CD14-positive monocyte (primary cell): Measurements from ENCODE around the gene KMT2B. TPM values are rescaled to one million over a fixed set of nuclear protein-coding genes. Genes with fewer than 3 reads are reported as not detected.

Experiments
- DNase-seq, 3 donors: peaks; one replicate each; pipeline ENCODE4 v3.0.0-alpha.2; 2011 to 2022
- H2AFZ ChIP-seq: 2 replicates; pipeline ENCODE4 v1.6.0; 2012; ENCODE audit warnings: mild to moderate bottlenecking, low read depth, low read length, inconsistent platforms; ENCODE audit not compliant: insufficient read depth, poor library complexity, severe bottlenecking
- H3K27ac ChIP-seq, 2 donors: 1 replicate in 1 of 2; 2 replicates in 1 of 2; pipeline ENCODE4 v1.5.1; 2012 to 2013; ENCODE audit warnings: low read length in 2 of 2, control low read depth in 1 of 2, inconsistent platforms in 1 of 2, low read depth in 1 of 2, mild to moderate bottlenecking in 1 of 2
- H3K27me3 ChIP-seq, 2 donors: one replicate each; pipeline versions ENCODE4 v1.6.0 to v1.6.1; 2011 to 2013; ENCODE audit warnings: low read length in 2 of 2; ENCODE audit not compliant: control insufficient read depth in 2 of 2, insufficient read depth in 2 of 2
- H3K36me3 ChIP-seq, 2 donors: replicated peaks in 1 of 2; 1 replicate in 1 of 2; 2 replicates in 1 of 2; pipeline versions ENCODE4 v1.5.1 to v1.6.1; 2012 to 2013; ENCODE audit warnings: low read length in 2 of 2, control low read depth in 1 of 2, inconsistent platforms in 1 of 2, mild to moderate bottlenecking in 1 of 2; ENCODE audit not compliant: insufficient read depth in 2 of 2, control insufficient read depth in 1 of 2
- H3K4me1 ChIP-seq, 2 donors: 1 replicate in 1 of 2; 2 replicates in 1 of 2; pipeline versions ENCODE4 v1.5.1 to v1.6.1; 2012 to 2013; ENCODE audit warnings: low read length in 2 of 2, control low read depth in 1 of 2, inconsistent platforms in 1 of 2, mild to moderate bottlenecking in 1 of 2, moderate library complexity in 1 of 2; ENCODE audit not compliant: insufficient read depth in 2 of 2, control insufficient read depth in 1 of 2
- H3K4me2 ChIP-seq: replicated peaks from 2 replicates; pipeline ENCODE3; 2012; ENCODE audit warnings: low read length, moderate library complexity, mild to moderate bottlenecking; ENCODE audit not compliant: poor library complexity, severe bottlenecking; ENCODE audit errors: extremely low read depth
- H3K4me3 ChIP-seq, 3 experiments: fragments of 200-600 bp in 1 of 3; sonication (generic) in 1 of 3; replicated peaks in 1 of 3; 1 replicate in 2 of 3; 2 replicates in 1 of 3; pipeline ENCODE4 v1.5.1; 2011 to 2013; ENCODE audit warnings: low read length in 3 of 3, mild to moderate bottlenecking in 3 of 3, control low read depth in 2 of 3, low read depth in 2 of 3, inconsistent platforms in 1 of 3, moderate library complexity in 1 of 3
- H3K79me2 ChIP-seq: 2 replicates; pipeline ENCODE4 v1.6.0; 2012; ENCODE audit warnings: mild to moderate bottlenecking, control low read depth, inconsistent platforms, low read length, moderate library complexity; ENCODE audit not compliant: insufficient read depth
- H3K9ac ChIP-seq: 2 replicates; pipeline ENCODE4 v1.6.0; 2017; ENCODE audit warnings: low read length, mild to moderate bottlenecking; ENCODE audit not compliant: insufficient read depth, poor library complexity, severe bottlenecking
- H3K9me3 ChIP-seq, 2 donors: replicated peaks in 1 of 2; 1 replicate in 1 of 2; 2 replicates in 1 of 2; pipeline versions ENCODE4 v1.5.1 to v1.6.1; 2012 to 2013; ENCODE audit warnings: low read length in 2 of 2, control low read depth in 1 of 2; ENCODE audit not compliant: control insufficient read depth in 1 of 2, insufficient read depth in 1 of 2
- H4K20me1 ChIP-seq: 2 replicates; pipeline ENCODE4 v1.6.0; 2012; ENCODE audit warnings: mild to moderate bottlenecking, low read length, control low read depth, moderate library complexity; ENCODE audit not compliant: insufficient read depth
- H3K27ac Mint-ChIP-seq, 7 donors: one replicate each; pipeline ENCODE4 v1.8.0; 2020; ENCODE audit warnings: mild to moderate bottlenecking in 7 of 7, mixed read lengths in 7 of 7, moderate library complexity in 6 of 7, inconsistent platforms in 2 of 7
- H3K27me3 Mint-ChIP-seq, 3 donors: one replicate each; pipeline ENCODE4 v1.8.0; 2021 to 2022; ENCODE audit warnings: low read depth in 3 of 3, mild to moderate bottlenecking in 3 of 3, mixed read lengths in 3 of 3, moderate library complexity in 3 of 3, inconsistent platforms in 1 of 3
- H3K36me3 Mint-ChIP-seq, 2 donors: one replicate each; pipeline ENCODE4 v1.8.0; 2020; ENCODE audit warnings: mixed read lengths in 2 of 2, inconsistent platforms in 1 of 2, mild to moderate bottlenecking in 1 of 2
- H3K4me1 Mint-ChIP-seq: one replicate; pipeline ENCODE4 v1.8.0; 2020; ENCODE audit warnings: mild to moderate bottlenecking, mixed read lengths
- H3K4me3 Mint-ChIP-seq, 2 donors: one replicate each; pipeline ENCODE4 v1.8.0; 2020; ENCODE audit warnings: mild to moderate bottlenecking in 2 of 2, mixed read lengths in 2 of 2, moderate library complexity in 1 of 2
- H3K9me3 Mint-ChIP-seq, 7 donors: one replicate each; pipeline ENCODE4 v1.8.0; 2020 to 2022; ENCODE audit warnings: mixed read lengths in 7 of 7, mild to moderate bottlenecking in 6 of 7, moderate library complexity in 6 of 7, inconsistent platforms in 2 of 7
- WGBS: methylation state at CpG from one replicate; pipeline ENCODE4 v1.1.5; 2013; ENCODE audit warnings: missing lambda C conversion rate; ENCODE audit not compliant: insufficient coverage; 5-methylcytosine and 5-hydroxymethylcytosine counted together
- intact Hi-C, 2 donors: fragments of 100-400 bp; cut with micrococcal nuclease; formaldehyde crosslinking; loops; one replicate each; pipeline versions ENCODE4 v1.15.0 to v1.15.1; 2023
- polyA plus RNA-seq, 3 donors: library from polyadenylated mRNA; depleted of rRNA in 1 of 3; unstranded in 2 of 3; stranded (reverse) in 1 of 3; fragments of 300-500 nt in 2 of 3; fragments of >200 nt in 1 of 3; fragmentation: Illumina TruSeq in 2 of 3; gene quantifications; 1 replicate in 2 of 3; 2 replicates in 1 of 3; pipeline ENCODE4 v1.2.3, GENCODE V29; 2012 to 2021
- TF ChIP-seq, protein P1 (sequence below): fragments of 200-600 bp; IDR thresholded peaks from one replicate; pipeline ENCODE4 v1.8.0; 2022; ENCODE audit warnings: antibody characterized with exemption, mild to moderate bottlenecking

Gene KMT2B
- polyA plus RNA-seq, 3 donors = 0.32 to 63.6 (median 0.65) TPM

DNA sequence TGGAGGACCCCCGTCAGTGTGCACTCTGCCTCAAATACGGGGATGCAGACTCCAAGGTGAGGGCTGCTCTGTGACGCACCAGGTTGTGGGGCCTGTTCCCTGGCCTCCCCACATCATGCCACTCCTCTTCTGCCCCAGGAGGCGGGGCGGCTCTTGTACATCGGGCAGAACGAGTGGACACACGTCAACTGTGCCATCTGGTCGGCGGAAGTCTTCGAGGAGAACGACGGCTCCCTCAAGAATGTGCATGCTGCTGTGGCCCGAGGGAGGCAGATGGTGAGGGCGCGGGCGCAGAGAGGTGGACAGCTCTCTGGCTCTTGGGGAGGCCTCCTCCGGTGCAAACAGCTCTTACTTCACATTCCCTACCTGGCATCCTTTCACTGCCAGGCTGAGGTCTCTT lies 11.2 kb downstream of the KMT2B start:
- Histone ChIP-seq H3K9me3 (no peaks in the 10 kb centered on the region), H3K9ac (no peak overlapping the region), H3K27me3 (no peaks in the 10 kb centered on the region), H4K20me1 (peaks cover 53% of the 10 kb centered on the region), H3K4me2 (no peak overlapping the region), H3K4me1 (no peaks in the 10 kb centered on the region), H3K27ac (no peak overlapping the region), H3K36me3 (peaks cover 96 to 100% of the 10 kb centered on the region in 2 donors), H3K79me2 (no peaks in the 10 kb centered on the region), H2AFZ (no peak overlapping the region), H3K4me3 (no peak overlapping the region)
- TF ChIP-seq, protein P1, sequence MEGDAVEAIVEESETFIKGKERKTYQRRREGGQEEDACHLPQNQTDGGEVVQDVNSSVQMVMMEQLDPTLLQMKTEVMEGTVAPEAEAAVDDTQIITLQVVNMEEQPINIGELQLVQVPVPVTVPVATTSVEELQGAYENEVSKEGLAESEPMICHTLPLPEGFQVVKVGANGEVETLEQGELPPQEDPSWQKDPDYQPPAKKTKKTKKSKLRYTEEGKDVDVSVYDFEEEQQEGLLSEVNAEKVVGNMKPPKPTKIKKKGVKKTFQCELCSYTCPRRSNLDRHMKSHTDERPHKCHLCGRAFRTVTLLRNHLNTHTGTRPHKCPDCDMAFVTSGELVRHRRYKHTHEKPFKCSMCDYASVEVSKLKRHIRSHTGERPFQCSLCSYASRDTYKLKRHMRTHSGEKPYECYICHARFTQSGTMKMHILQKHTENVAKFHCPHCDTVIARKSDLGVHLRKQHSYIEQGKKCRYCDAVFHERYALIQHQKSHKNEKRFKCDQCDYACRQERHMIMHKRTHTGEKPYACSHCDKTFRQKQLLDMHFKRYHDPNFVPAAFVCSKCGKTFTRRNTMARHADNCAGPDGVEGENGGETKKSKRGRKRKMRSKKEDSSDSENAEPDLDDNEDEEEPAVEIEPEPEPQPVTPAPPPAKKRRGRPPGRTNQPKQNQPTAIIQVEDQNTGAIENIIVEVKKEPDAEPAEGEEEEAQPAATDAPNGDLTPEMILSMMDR = no peak
- Mint-ChIP-seq H3K27me3 (peaks cover 0 to 3% (median 2%) of the 10 kb centered on the region in 3 donors), H3K4me1 (no peaks in the 10 kb centered on the region), H3K36me3 (peaks cover 81 to 97% of the 10 kb centered on the region in 2 donors), H3K9me3 (no peaks in the 10 kb centered on the region), H3K27ac (no peak overlapping the region), H3K4me3 (no peak overlapping the region)
- WGBS = 98% methylated on average over 15 of the region's 18 CpGs
- DNase-seq = no peak
- intact Hi-C loops = no loop called here

DNA sequence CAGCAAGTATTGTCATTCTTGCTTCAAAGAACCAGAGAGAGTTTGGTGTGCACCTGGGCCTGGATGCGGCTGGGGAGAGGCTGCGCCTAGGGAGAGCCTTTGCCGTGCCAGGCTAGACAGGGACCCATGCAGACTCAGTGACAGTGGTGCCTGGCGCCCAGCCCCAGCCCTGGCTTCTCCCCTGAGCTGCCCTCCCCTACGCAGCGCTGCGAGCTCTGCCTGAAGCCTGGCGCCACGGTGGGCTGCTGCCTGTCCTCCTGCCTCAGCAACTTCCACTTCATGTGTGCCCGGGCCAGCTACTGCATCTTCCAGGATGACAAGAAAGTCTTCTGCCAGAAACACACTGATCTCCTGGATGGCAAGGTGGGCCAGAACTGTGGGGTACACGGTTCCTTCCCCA lies 12.0 kb downstream of the KMT2B start:
- no peak overlapping the region for H3K4me3 ChIP-seq
- DNase-seq = no peak
- no peaks in the 10 kb centered on the region for H3K27me3 ChIP-seq
- H3K27ac ChIP-seq = no peak overlapping the region
- peaks cover 0 to 3% (median 2%) of the 10 kb centered on the region in 3 donors for H3K27me3 Mint-ChIP-seq
- H3K9ac ChIP-seq = no peak overlapping the region
- peaks cover 81 to 97% of the 10 kb centered on the region in 2 donors for H3K36me3 Mint-ChIP-seq
- no peaks in the 10 kb centered on the region for H3K4me1 Mint-ChIP-seq
- no peak overlapping the region for H2AFZ ChIP-seq
- peak overlapping the region in 1 of 7 donors; percentile 60 for H3K27ac Mint-ChIP-seq
- peaks cover 96 to 100% of the 10 kb centered on the region in 2 donors for H3K36me3 ChIP-seq
- no peaks in the 10 kb centered on the region for H3K79me2 ChIP-seq
- H4K20me1 ChIP-seq = peaks cover 60% of the 10 kb centered on the region
- intact Hi-C loops = no loop called here
- TF ChIP-seq, protein P1 = no peak
- H3K4me3 Mint-ChIP-seq = no peak overlapping the region
- no peaks in the 10 kb centered on the region for H3K9me3 ChIP-seq
- H3K4me1 ChIP-seq = no peaks in the 10 kb centered on the region
- H3K9me3 Mint-ChIP-seq = no peaks in the 10 kb centered on the region
- WGBS = 88% methylated on average over 11 of the region's 11 CpGs
- H3K4me2 ChIP-seq = no peak overlapping the region
